Measurements from ENCODE around the gene MRPS27.
A peak's percentile ranks its signal among the peaks of the same experiment; 100 is the strongest.

DNA sequence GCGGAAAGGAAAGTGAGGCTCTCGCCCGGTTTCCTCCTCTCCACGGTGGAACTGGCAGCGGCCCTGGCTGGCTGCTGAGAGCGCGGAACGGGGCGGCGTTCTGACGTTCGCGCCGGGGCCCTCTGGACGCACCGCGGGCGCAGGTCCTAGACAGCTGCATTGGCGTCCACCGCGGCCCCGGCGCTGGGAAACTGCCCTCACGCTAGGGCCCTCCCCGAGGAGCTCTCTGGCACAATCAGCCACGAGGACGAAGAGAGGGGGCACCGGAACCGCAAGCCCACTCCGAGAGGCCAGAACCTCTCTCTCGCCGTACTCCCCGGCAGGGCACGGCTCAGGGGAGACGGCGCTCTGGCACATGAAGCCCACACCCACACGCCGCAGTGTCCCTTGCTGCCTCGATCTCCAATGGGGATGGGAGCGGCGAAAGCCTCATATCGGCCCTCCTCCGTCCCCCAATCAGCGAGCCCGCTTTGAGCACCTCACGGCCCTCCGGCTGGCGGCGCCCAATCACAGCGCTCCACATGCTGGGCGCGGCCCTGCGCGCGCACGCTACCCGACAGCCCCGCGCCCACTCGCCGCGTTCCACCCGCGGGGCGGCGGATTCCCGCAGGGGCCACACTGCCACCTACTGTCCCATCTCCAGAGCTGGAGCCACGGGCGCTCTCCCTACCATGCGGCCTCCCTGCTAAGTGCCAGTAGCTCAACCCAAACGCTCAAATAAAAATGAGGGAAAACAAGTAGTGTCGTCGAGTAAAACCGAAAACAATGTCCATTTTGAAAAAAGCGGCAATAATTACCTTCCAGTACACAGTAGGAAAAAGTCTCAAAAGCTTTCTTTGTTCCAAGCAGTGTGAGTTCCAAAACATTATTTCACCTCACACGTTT, 11.8 kb downstream of the MRPS27 start:
- peak; percentile 90 for TF ChIP-seq POLR2A (IDR thresholded peaks at IDR 0.05)
- peak; percentile 88 to 98 (median 95) for TF ChIP-seq CTCF (IDR thresholded peaks at IDR 0.05)
